Central memory CD8-positive, alpha-beta T cell (primary cell): ENCODE results near the gene ITGAL.
"Not testable (repeated sequence)": the region's sequence is repeated elsewhere in the genome, so short reads cannot be mapped to it uniquely, and the experiment has no call there.

Source experiments
- ATAC-seq: fragments of 150-1000 bp; cut with Tn5 transposase; replicated peaks from 2 replicates; pipeline ENCODE4 v1.10.0; 2022; ENCODE audit warnings: mild to moderate bottlenecking, moderate FRiP score, moderate number of reproducible peaks; ENCODE audit not compliant: poor library complexity, severe bottlenecking; ENCODE audit errors: extremely low read depth
- DNase-seq, 2 donors: peaks; one replicate each; pipeline ENCODE4 v3.0.0; 2021; ENCODE audit warnings: low spot score in 2 of 2
- H3K27ac Mint-ChIP-seq: one replicate; pipeline ENCODE4 v1.8.0; 2022; ENCODE audit warnings: low read depth, mild to moderate bottlenecking, moderate library complexity, mixed read lengths
- H3K27me3 Mint-ChIP-seq: one replicate; pipeline ENCODE4 v1.8.0; 2022; ENCODE audit warnings: mixed read lengths
- H3K36me3 Mint-ChIP-seq: one replicate; pipeline ENCODE4 v1.8.0; 2022; ENCODE audit warnings: mild to moderate bottlenecking, moderate library complexity, mixed read lengths; ENCODE audit not compliant: insufficient read depth
- H3K4me1 Mint-ChIP-seq: one replicate; pipeline ENCODE4 v1.8.0; 2022; ENCODE audit warnings: mixed read lengths
- H3K4me3 Mint-ChIP-seq: one replicate; pipeline ENCODE4 v1.8.0; 2022; ENCODE audit warnings: mild to moderate bottlenecking, moderate library complexity, mixed read lengths
- H3K9me3 Mint-ChIP-seq: one replicate; pipeline ENCODE4 v1.8.0; 2022; ENCODE audit warnings: mixed read lengths

The ITGAL gene

GRCh38 chr16:30511509-30511908 is 39.0 kb downstream of the ITGAL start:
- Mint-ChIP-seq H3K4me3 (no peak overlapping the region), H3K27me3 (no peaks in the 10 kb centered on the region), H3K27ac (no peak overlapping the region), H3K9me3 (no peaks in the 10 kb centered on the region), H3K4me1 (peaks cover 25% of the 10 kb centered on the region), H3K36me3 (peaks cover 95% of the 10 kb centered on the region)
- no peak for DNase-seq
- ATAC-seq = no peak

DNA sequence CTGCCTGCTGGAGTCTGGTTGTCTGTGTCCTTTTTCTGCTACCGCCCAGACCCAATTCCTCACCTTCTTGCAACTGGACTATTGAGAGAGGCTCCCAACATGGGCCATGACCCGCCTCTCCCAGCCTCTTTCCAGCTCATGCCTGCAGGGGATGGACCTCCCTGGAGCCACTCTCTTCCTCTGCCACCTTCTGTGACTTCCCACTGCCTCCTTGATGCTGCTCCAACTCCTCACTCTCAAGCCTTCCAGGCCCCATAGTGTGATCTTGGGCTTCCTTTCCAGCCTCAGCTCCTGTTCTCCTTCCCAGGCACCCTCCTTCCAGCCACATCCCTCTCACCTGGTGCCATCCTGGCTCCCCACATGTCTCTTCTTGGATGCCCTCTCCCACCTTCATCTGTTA is 42.7 kb downstream of the ITGAL start:
- DNase-seq (no peak), ATAC-seq (no peak)
- H3K27ac Mint-ChIP-seq = peak overlapping the region; percentile 45
- peaks cover 36% of the 10 kb centered on the region for H3K4me1 Mint-ChIP-seq
- no peaks in the 10 kb centered on the region for H3K9me3 Mint-ChIP-seq
- peaks cover 97% of the 10 kb centered on the region for H3K36me3 Mint-ChIP-seq
- H3K4me3 Mint-ChIP-seq = no peak overlapping the region
- no peaks in the 10 kb centered on the region for H3K27me3 Mint-ChIP-seq

GRCh38 chr16:30518552-30518951 is 46.0 kb downstream of the ITGAL start:
- H3K27ac Mint-ChIP-seq = peak overlapping the region; percentile 73

DNA sequence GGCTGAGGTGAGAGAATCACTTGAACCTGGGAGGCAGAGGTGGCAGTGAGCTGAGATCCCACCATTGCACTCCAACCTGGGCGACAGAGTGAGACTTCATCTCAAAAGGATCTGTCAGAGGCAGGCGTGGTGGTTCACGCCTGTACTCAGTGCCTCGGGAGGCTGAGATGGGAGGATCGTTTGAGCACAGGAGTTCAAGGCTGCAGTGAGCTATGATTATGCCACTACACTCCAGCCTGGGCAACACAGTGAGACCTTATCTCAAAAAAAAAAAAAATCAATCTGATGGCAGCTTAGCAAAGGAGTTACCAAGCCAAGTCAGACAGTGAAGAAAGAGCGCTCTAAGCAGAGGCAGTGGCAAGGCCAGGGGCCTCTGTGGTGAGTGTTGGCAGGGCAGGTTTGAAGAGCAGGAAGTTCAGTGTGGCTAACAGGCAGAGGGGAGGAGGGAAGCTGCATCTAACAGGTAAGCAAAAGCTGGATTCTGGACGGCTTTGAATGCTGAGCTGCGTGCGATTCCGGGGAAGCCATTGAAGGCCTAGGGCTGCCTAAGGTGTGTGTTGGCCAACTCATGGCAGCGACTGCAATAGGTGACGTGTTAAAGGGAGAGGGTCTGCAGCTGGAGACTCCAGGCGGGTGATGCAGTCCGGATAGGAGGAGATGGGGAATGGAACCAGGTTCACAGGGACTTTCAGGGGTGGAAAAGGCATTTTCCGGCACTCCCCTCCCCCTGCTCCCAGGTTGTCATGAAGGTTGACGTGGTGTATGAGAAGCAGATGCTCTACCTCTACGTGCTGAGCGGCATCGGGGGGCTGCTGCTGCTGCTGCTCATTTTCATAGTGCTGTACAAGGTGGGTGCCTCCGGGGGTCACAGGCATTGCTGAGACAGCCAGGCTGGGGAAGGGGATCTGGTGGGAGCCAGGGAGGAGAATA is 46.8 kb downstream of the ITGAL start:
- H3K4me1 Mint-ChIP-seq = peaks cover 29% of the 10 kb centered on the region
- peak overlapping the region; percentile 6 for H3K4me3 Mint-ChIP-seq
- ATAC-seq = no peak
- peaks cover 88% of the 10 kb centered on the region for H3K36me3 Mint-ChIP-seq
- no peaks in the 10 kb centered on the region for H3K9me3 Mint-ChIP-seq
- H3K27me3 Mint-ChIP-seq = no peaks in the 10 kb centered on the region
- H3K27ac Mint-ChIP-seq = peak overlapping the region; percentile 68
- DNase-seq = no peak

More at GRCh38 chr16:30518552-30518951, 46.0 kb downstream of the ITGAL start:
- H3K4me1 Mint-ChIP-seq = peaks cover 29% of the 10 kb centered on the region
- H3K36me3 Mint-ChIP-seq = peaks cover 92% of the 10 kb centered on the region
- no peaks in the 10 kb centered on the region for H3K27me3 Mint-ChIP-seq
- DNase-seq = no peak
- H3K9me3 Mint-ChIP-seq = no peaks in the 10 kb centered on the region
- ATAC-seq = no peak
- H3K4me3 Mint-ChIP-seq = no peak overlapping the region

GRCh38 chr16:30521476-30521872 is 48.9 kb downstream of the ITGAL start:
- no peak for ATAC-seq
- no peak overlapping the region for H3K27ac Mint-ChIP-seq

DNA sequence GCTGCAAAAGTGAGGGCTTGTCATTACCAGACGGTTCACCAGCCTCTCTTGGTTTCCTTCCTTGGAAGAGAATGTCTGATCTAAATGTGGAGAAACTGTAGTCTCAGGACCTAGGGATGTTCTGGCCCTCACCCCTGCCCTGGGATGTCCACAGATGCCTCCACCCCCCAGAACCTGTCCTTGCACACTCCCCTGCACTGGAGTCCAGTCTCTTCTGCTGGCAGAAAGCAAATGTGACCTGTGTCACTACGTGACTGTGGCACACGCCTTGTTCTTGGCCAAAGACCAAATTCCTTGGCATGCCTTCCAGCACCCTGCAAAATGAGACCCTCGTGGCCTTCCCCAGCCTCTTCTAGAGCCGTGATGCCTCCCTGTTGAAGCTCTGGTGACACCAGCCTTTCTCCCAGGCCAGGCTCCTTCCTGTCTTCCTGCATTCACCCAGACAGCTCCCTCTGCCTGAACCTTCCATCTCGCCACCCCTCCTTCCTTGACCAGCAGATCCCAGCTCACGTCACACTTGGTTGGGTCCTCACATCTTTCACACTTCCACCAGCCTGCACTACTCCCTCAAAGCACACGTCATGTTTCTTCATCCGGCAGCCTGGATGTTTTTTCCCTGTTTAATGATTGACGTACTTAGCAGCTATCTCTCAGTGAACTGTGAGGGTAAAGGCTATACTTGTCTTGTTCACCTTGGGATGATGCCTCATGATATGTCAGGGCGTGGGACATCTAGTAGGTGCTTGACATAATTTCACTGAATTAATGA is 49.5 kb downstream of the ITGAL start:
- Mint-ChIP-seq H3K9me3 (no peaks in the 10 kb centered on the region), H3K36me3 (peaks cover 65% of the 10 kb centered on the region), H3K4me1 (peaks cover 20% of the 10 kb centered on the region), H3K27ac (peak overlapping the region; percentile 12), H3K4me3 (peak overlapping the region; percentile 2), H3K27me3 (no peaks in the 10 kb centered on the region)
- ATAC-seq = no peak
- DNase-seq = no peak

More at GRCh38 chr16:30521476-30521872, 48.9 kb downstream of the ITGAL start:
- H3K4me1 Mint-ChIP-seq = peaks cover 23% of the 10 kb centered on the region
- H3K36me3 Mint-ChIP-seq = peaks cover 70% of the 10 kb centered on the region
- no peaks in the 10 kb centered on the region for H3K9me3 Mint-ChIP-seq
- no peaks in the 10 kb centered on the region for H3K27me3 Mint-ChIP-seq
- H3K4me3 Mint-ChIP-seq = no peak overlapping the region
- DNase-seq = no peak

DNA sequence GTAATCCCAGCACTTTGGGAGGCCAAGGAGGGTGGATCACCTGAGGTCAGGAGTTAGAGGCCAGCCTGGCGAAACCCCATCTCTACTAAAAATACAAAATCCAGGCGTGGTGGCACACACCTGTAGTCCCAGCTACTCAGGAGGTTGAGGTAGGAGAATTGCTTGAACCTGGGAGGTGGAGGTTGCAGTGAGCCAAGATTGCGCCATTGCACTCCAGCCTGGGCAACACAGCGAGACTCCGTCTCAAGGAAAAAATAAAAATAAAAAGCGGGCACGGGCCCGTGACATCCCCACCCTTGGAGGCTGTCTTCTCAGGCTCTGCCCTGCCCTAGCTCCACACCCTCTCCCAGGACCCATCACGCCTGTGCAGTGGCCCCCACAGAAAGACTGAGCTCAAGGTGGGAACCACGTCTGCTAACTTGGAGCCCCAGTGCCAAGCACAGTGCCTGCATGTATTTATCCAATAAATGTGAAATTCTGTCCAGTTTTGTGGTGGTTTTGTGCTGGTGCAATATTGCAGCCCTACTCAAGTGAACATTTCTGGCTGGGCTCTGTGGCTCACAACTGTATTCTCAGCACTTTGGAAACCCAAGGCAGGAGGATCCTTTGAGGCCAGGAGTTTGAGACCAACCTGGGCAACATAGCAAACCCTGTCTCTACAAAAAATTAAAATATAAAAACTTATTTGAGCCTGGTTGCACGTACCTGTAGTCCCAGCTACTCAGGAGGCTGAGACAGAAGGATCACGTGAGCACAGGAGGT is 50.3 kb downstream of the ITGAL start:
- H3K9me3 Mint-ChIP-seq = not testable (repeated sequence)
- peak overlapping the region; percentile 12 for H3K27ac Mint-ChIP-seq

DNA sequence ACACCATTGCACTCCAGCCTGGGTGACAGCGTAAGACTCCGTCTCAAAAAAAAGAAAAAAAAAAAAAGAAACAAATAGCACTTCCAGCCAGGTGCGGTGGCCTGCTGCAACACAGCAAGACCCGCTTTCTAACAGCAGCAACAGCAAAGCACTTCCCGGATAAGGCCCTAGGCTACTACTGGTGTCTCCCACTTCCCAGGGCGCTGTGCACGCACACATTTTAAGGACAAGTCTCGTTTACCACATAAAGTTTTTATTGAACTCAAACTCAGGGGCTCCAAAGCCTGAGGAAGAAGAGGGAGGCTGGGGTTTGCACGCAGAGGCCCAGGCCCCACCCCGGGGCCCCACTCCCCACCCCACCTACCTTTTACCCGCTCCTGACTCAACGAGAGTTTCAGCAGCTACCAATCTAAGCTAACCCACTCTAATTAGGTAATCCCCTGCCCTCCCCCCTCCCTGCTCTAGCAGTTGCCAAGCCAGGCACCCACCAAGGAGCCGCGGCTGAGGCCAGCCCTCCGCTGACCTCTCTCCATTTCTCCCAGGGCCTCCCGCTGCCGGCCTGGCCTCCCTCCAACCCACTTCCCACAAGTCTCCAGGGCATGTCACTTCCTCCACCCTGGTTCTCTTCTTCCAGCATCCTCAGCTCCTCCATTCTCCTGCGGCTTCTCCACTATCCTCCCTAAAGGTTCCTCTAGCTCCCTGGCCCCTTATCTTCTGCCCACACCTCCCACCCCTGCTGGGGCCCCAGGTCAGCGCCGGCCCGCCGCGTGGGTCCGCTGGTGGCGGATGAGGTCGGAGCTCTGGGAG is 51.4 kb downstream of the ITGAL start:
- ATAC-seq = no peak
- H3K36me3 Mint-ChIP-seq = peaks cover 52% of the 10 kb centered on the region
- H3K4me3 Mint-ChIP-seq = no peak overlapping the region
- no peak for DNase-seq
- no peaks in the 10 kb centered on the region for H3K9me3 Mint-ChIP-seq
- peak overlapping the region; percentile 38 for H3K27ac Mint-ChIP-seq
- H3K27me3 Mint-ChIP-seq = no peaks in the 10 kb centered on the region
- peaks cover 33% of the 10 kb centered on the region for H3K4me1 Mint-ChIP-seq

More for the DNA sequence above, 50.3 kb downstream of the ITGAL start:
- not testable (repeated sequence) for ATAC-seq, H3K27me3 Mint-ChIP-seq, H3K4me3 Mint-ChIP-seq, DNase-seq
- Mint-ChIP-seq H3K36me3 (peaks cover 62% of the 10 kb centered on the region), H3K4me1 (peaks cover 27% of the 10 kb centered on the region)

DNA sequence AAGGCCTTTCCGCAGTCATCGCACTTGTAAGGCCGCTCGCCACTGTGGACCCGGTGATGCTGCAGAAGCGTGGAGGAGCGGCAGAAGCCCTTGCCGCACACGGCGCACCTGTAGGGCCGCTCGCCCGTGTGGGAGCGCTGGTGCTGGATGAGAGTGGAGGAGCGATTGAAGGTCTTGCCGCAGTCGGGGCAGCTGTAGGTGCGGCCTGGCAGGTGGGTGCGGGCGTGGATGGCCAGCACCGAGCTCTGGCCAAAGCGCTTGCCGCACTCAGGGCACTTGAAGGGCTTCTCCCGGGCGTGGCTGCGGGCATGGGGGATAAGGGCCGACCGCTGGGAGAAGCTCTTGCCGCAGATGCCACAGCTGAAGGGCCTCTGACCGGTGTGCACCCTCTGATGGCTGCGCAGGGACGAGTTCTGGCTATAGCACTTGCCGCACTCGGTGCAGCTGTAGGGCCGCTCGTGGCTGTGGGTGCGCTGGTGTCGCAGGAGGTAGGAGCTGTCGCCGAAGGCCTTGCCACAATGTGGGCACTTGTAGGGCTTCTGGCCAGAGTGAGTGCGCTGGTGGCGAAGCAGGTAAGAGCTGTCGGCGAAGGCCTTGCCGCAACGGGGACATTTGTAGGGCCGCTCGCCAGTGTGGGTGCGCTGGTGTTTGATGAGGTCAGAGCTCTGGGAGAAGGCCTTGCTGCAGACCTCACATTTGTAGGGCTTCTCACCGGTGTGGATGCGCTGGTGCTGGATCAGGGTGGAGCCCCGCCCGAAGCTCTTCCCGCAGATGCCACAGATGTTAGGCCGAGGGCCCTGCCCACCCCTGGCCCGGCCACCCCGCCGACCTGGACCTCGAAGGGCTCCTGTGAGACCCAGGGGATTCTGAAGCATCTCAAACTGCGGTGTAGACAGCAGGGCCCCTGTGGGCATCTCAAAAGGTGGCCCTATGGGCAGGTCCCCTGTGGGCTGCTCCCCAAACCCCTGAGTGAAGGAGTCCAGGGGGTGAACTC is 52.3 kb downstream of the ITGAL start:
- Mint-ChIP-seq H3K36me3 (peaks cover 43% of the 10 kb centered on the region), H3K27me3 (no peaks in the 10 kb centered on the region), H3K4me1 (peaks cover 25% of the 10 kb centered on the region), H3K9me3 (no peaks in the 10 kb centered on the region), H3K4me3 (no peak overlapping the region), H3K27ac (peak overlapping the region; percentile 38)
- DNase-seq (no peak), ATAC-seq (no peak)

- ATAC-seq (no peak), DNase-seq (no peak)
- peaks cover 25% of the 10 kb centered on the region for H3K4me1 Mint-ChIP-seq
- H3K27me3 Mint-ChIP-seq = no peaks in the 10 kb centered on the region
- H3K27ac Mint-ChIP-seq = peak overlapping the region; percentile 49
- H3K36me3 Mint-ChIP-seq = peaks cover 36% of the 10 kb centered on the region
- peak overlapping the region; percentile 84 for H3K4me3 Mint-ChIP-seq
- H3K9me3 Mint-ChIP-seq = no peaks in the 10 kb centered on the region
Measured at GRCh38 chr16:30525844-30526136, 53.2 kb downstream of the ITGAL start.
